H9 (cell line): ENCODE measurements around the gene PPIP5K1. TPM values are rescaled to one million over a fixed set of nuclear protein-coding genes. Genes with fewer than 3 reads are reported as not detected.

Experiments used
- DNase-seq: peaks from one replicate; pipeline ENCODE4 v3.0.0-alpha.2; 2017
- H2AFZ ChIP-seq: one replicate; pipeline ENCODE4 v1.6.1; 2013; ENCODE audit warnings: mild to moderate bottlenecking, low read length, control low read depth, moderate library complexity
- H2AK5ac ChIP-seq: 2 replicates; pipeline ENCODE4 v1.6.1; 2013; ENCODE audit warnings: low read length, control low read depth, mixed read lengths; ENCODE audit not compliant: insufficient read length
- H2BK120ac ChIP-seq: one replicate; pipeline ENCODE4 v1.6.1; 2013; ENCODE audit warnings: low read depth, mild to moderate bottlenecking, low read length, control low read depth, inconsistent platforms; ENCODE audit not compliant: poor library complexity, severe bottlenecking
- H2BK12ac ChIP-seq: 2 replicates; pipeline ENCODE4 v1.6.1; 2013; ENCODE audit warnings: low read length, control low read depth, mixed read lengths, low read depth; ENCODE audit not compliant: insufficient read length
- H2BK15ac ChIP-seq: 2 replicates; pipeline ENCODE4 v1.6.1; 2013; ENCODE audit warnings: low read depth, low read length, control low read depth
- H2BK20ac ChIP-seq: one replicate; pipeline ENCODE4 v1.6.1; 2013; ENCODE audit warnings: low read depth, mild to moderate bottlenecking, low read length, control low read depth, inconsistent platforms; ENCODE audit not compliant: poor library complexity, severe bottlenecking
- H2BK5ac ChIP-seq: 2 replicates; pipeline ENCODE4 v1.6.1; 2013; ENCODE audit warnings: low read length, control low read depth, mixed read lengths; ENCODE audit not compliant: insufficient read length
- H3K14ac ChIP-seq: 2 replicates; pipeline ENCODE4 v1.6.1; 2013; ENCODE audit warnings: low read length, control low read depth; ENCODE audit not compliant: insufficient read depth
- H3K18ac ChIP-seq: 2 replicates; pipeline ENCODE4 v1.6.1; 2013; ENCODE audit warnings: low read depth, mild to moderate bottlenecking, mixed read lengths, low read length, control low read depth; ENCODE audit not compliant: insufficient read length
- H3K23ac ChIP-seq: 2 replicates; pipeline ENCODE4 v1.6.1; 2013; ENCODE audit warnings: low read length, control low read depth, mixed read lengths, low read depth; ENCODE audit not compliant: insufficient read length
- H3K23me2 ChIP-seq: 2 replicates; pipeline ENCODE4 v1.6.1; 2013; ENCODE audit warnings: low read depth, mild to moderate bottlenecking, mixed read lengths, low read length, control low read depth; ENCODE audit not compliant: insufficient read length, poor library complexity, severe bottlenecking
- H3K27ac ChIP-seq: 2 replicates; pipeline ENCODE4 v1.5.1; 2013; ENCODE audit warnings: low read length, control low read depth, mixed read lengths, low read depth; ENCODE audit not compliant: insufficient read length
- H3K27me3 ChIP-seq: 2 replicates; pipeline ENCODE4 v1.6.1; 2013; ENCODE audit warnings: low read length, control low read depth, inconsistent platforms; ENCODE audit not compliant: insufficient read depth
- H3K4ac ChIP-seq: 2 replicates; pipeline ENCODE4 v1.6.1; 2013; ENCODE audit warnings: low read depth, mild to moderate bottlenecking, control low read depth, inconsistent platforms, low read length, moderate library complexity
- H3K4me1 ChIP-seq: 2 replicates; pipeline ENCODE4 v1.6.1; 2013; ENCODE audit warnings: low read length, control low read depth, inconsistent platforms; ENCODE audit not compliant: insufficient read depth
- H3K4me2 ChIP-seq: 2 replicates; pipeline ENCODE4 v1.6.1; 2013; ENCODE audit warnings: low read length, control low read depth, mixed read lengths; ENCODE audit not compliant: insufficient read length, insufficient read depth
- H3K56ac ChIP-seq: 2 replicates; pipeline ENCODE4 v1.6.1; 2013; ENCODE audit warnings: low read depth, mild to moderate bottlenecking, mixed read lengths, low read length, control low read depth; ENCODE audit not compliant: insufficient read length
- H3K79me1 ChIP-seq: 2 replicates; pipeline ENCODE4 v1.6.1; 2013; ENCODE audit warnings: low read depth, mild to moderate bottlenecking, moderate library complexity, low read length, control low read depth, inconsistent platforms; ENCODE audit not compliant: insufficient read depth, poor library complexity, severe bottlenecking
- H3K79me2 ChIP-seq: 2 replicates; pipeline ENCODE4 v1.6.1; 2013; ENCODE audit warnings: low read length, control low read depth, inconsistent platforms; ENCODE audit not compliant: insufficient read depth
- H3K9ac ChIP-seq: 2 replicates; pipeline ENCODE4 v1.6.1; 2013; ENCODE audit warnings: low read length, control low read depth, mixed read lengths; ENCODE audit not compliant: insufficient read length; ENCODE audit errors: extremely low read depth
- H3K9me3 ChIP-seq: one replicate; pipeline ENCODE4 v1.6.1; 2013; ENCODE audit warnings: low read depth, low read length, inconsistent platforms; ENCODE audit not compliant: control insufficient read depth
- H3T11ph ChIP-seq: one replicate; pipeline ENCODE4 v1.6.1; 2013; ENCODE audit warnings: mild to moderate bottlenecking, low read length, control low read depth, inconsistent platforms
- H4K20me1 ChIP-seq: one replicate; pipeline ENCODE4 v1.6.1; 2013; ENCODE audit not compliant: control insufficient read depth, insufficient read length, insufficient read depth
- H4K5ac ChIP-seq: 2 replicates; pipeline ENCODE4 v1.6.1; 2013; ENCODE audit warnings: low read depth, mild to moderate bottlenecking, mixed read lengths, low read length, control low read depth; ENCODE audit not compliant: insufficient read length
- H4K8ac ChIP-seq: replicated peaks from 2 replicates; pipeline ENCODE4 v1.6.1; 2013; ENCODE audit warnings: low read length, control low read depth, mixed read lengths, low read depth; ENCODE audit not compliant: insufficient read length
- H4K91ac ChIP-seq: 2 replicates; pipeline ENCODE4 v1.6.1; 2013; ENCODE audit warnings: low read depth, mild to moderate bottlenecking, moderate library complexity, mixed read lengths, low read length, control low read depth; ENCODE audit not compliant: insufficient read length
- H3K27ac Mint-ChIP-seq, 3 experiments: 2 replicates in 2 of 3; 3 replicates in 1 of 3; pipeline ENCODE4 v1.8.0; 2020 to 2021; ENCODE audit warnings: mixed read lengths in 3 of 3, mild to moderate bottlenecking in 1 of 3, moderate library complexity in 1 of 3
- H3K27me3 Mint-ChIP-seq: 2 replicates; pipeline ENCODE4 v1.8.0; 2021; ENCODE audit warnings: low read depth, mild to moderate bottlenecking, moderate library complexity, mixed read lengths
- H3K36me3 Mint-ChIP-seq, 3 experiments: 2 replicates in 2 of 3; 3 replicates in 1 of 3; pipeline ENCODE4 v1.8.0; 2020 to 2021; ENCODE audit warnings: low read depth in 3 of 3, mixed read lengths in 3 of 3; ENCODE audit not compliant: insufficient read depth in 1 of 3
- H3K4me1 Mint-ChIP-seq, 2 experiments: 2 replicates each; pipeline ENCODE4 v1.8.0; 2020; ENCODE audit warnings: mixed read lengths in 2 of 2
- H3K4me3 Mint-ChIP-seq, 2 experiments: 2 replicates in 1 of 2; 3 replicates in 1 of 2; pipeline ENCODE4 v1.8.0; 2020 to 2021; ENCODE audit warnings: mild to moderate bottlenecking in 2 of 2, mixed read lengths in 2 of 2, moderate library complexity in 1 of 2
- H3K9me3 Mint-ChIP-seq, 2 experiments: 2 replicates in 1 of 2; 3 replicates in 1 of 2; pipeline ENCODE4 v1.8.0; 2020; ENCODE audit warnings: mild to moderate bottlenecking in 2 of 2, mixed read lengths in 2 of 2, moderate library complexity in 1 of 2
- CTCF ChIP-seq: fragments of 200-600 bp; sonication (generic); conservative IDR thresholded peaks from 3 replicates; pipeline ENCODE4 v1.8.0; 2021; ENCODE audit warnings: antibody characterized with exemption, mild to moderate bottlenecking
- WGBS: extraction: QIAGEN DNeasy Blood & Tissue Kit; methylation state at CpG from one replicate; pipeline ENCODE4 v1.1.7; 2013; ENCODE audit warnings: missing lambda C conversion rate, low lambda C conversion rate, mixed read lengths; ENCODE audit not compliant: insufficient read length; ENCODE audit errors: extremely low coverage; 5-methylcytosine and 5-hydroxymethylcytosine counted together
- total RNA-seq: library from RNA; stranded (reverse); gene quantifications from 2 replicates; pipeline ENCODE4 v1.2.1, GENCODE V29; 2021

PPIP5K1 gene
- total RNA-seq, 1 experiment from 2014 or later = 28.5 TPM

GRCh38 chr15:43527016-43527801 lies 62.8 kb downstream of the PPIP5K1 start:
- Histone ChIP-seq H3K23ac (no peak overlapping the region), H3K27me3 (0 out of 2 replicates have a peak, but pooled peaks cover 2% of the 10 kb centered on the region), H3K18ac (no peak overlapping the region), H3K79me1 (no peaks in the 10 kb centered on the region), H3K9ac (no peak overlapping the region), H3K23me2 (no peaks in the 10 kb centered on the region), H3K4me2 (no peak overlapping the region), H3K14ac (no peak overlapping the region), H2BK120ac (no peak overlapping the region), H2AK5ac (no peak overlapping the region), H3T11ph (no peak overlapping the region), H3K4ac (no peak overlapping the region), H3K27ac (no peak overlapping the region), H2BK12ac (no peak overlapping the region), H4K5ac (no peak overlapping the region), H4K8ac (no peak overlapping the region), H2BK5ac (no peak overlapping the region), H3K79me2 (no peaks in the 10 kb centered on the region), H2AFZ (no peak overlapping the region), H3K4me1 (peaks cover 8% of the 10 kb centered on the region; the same call in 1 of the 2 replicates), H3K56ac (no peak overlapping the region), H4K91ac (no peak overlapping the region), H2BK20ac (no peak overlapping the region), H2BK15ac (no peak overlapping the region), H3K9me3 (no peaks in the 10 kb centered on the region), H4K20me1 (no peaks in the 10 kb centered on the region)
- Mint-ChIP-seq H3K9me3 (no peaks in the 10 kb centered on the region; a peak in 1 of 5 replicates), H3K4me1 (peaks cover 20 to 29% of the 10 kb centered on the region in 2 experiments), H3K4me3 (no peak overlapping the region), H3K27ac (no peak overlapping the region), H3K27me3 (peaks cover 40% of the 10 kb centered on the region), H3K36me3 (peaks cover 0 to 5% (median 2%) of the 10 kb centered on the region in 3 experiments; a peak in 2 of 7 replicates)
- DNase-seq = no peak
- no CpG with 5 or more reads among the region's 9 CpGs for WGBS
- TF ChIP-seq CTCF = no peak
